GM19467 (cell line): ENCODE results near the gene EFCAB12.
"Not testable (repeated sequence)": the region's sequence is repeated elsewhere in the genome, so short reads cannot be mapped to it uniquely, and the experiment has no call there.

Experiments used
- ATAC-seq: cut with Tn5 transposase; IDR thresholded peaks from one replicate; pipeline ENCODE4 v1.9.1; 2021; ENCODE audit warnings: mild to moderate bottlenecking, moderate library complexity; ENCODE audit not compliant: unreplicated experiment

Gene EFCAB12

DNA sequence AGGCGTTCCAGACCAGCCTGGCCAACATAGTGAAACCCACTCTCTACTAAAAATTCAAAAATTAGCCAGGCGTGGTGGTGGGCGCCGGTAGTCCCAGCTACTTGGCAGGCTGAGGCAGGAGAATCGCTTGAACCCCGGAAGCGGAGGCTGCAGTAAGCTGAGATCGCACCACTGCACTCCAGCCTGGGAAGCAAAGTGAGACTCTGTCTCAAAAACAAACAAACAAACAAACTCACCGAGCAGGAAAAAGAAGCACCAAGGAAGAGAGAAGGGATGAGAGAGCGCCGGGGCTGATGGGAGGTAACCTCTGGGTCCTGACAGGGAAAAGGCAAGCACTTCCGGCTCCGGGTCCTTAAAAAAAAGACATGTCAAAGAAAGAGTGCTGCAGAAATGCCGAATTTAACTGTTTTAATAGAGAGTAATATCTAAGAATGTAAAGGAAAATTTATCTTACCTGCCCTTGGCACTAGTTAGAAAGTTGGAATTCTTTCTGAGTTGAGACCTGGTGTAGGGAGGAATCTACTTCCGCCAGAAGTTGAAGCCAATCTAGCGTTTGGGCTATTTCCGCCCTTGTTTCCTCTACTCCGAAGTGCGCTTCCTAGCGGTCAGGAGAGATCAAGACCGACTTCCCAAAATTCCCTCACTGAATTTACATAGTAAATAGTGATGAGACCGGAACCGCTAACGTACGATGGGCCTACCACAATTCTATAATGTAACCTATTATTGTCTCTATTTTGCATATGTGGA, 29.1 kb downstream of the EFCAB12 start:
- ATAC-seq: peak; percentile 80

DNA sequence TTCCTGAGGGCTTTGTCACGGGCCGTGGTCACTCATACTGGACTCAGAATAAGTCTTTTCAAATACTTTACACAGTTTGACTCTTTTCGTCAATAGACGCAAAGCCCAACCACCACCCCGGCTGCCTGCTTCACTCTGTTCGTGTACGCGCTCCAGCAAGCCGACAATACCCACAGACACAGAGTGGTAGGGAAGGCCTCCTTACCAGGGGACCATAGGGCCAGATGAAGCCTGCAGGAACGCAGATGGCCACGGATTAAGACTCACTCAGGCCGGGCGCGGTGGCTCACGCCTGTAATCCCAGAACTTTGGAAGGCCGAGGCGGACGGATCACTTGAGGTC, 29.7 kb downstream of the EFCAB12 start:
- ATAC-seq: peak; percentile 27

DNA sequence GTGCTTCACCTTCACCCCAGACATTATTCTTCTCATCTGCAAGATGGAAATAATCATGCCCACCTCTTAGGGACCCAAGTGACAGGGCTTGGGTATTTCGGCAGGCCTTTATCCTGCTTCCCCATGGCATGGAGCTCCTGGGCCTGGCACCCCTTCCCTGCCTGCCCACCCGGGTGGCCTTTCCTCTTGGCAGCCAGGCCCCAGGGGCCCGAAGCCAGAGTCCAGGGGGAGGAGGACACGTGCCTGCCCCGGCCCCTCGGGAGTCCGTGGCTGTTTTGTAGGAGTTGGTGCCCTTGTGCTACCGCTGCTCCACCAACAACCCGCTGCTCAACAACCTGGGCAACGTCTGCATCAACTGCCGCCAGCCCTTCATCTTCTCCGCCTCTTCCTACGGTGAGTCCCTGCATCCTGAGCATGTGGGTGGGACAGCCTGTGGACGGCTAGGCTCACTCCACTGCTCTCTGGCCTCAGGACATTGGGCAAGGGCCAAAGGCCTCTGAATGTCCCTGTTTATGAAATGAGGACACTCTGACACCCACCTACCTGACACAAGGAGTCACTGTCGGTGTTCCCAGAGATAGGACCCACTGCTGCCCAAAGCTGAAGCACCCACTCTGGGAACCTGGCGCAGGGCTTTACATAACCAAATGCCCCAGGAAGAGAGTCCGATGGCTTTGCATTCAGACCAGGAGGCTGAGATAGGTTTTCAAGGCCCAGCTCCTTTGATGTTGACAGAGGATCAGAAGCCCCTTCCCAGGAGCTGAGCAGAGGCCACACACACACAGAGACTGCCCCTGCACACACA, 34.5 kb downstream of the EFCAB12 start:
- not testable (repeated sequence) for ATAC-seq

- no peak for ATAC-seq
Observed at GRCh38 chr3:129393271-129393670, 35.2 kb downstream of the EFCAB12 start.

DNA sequence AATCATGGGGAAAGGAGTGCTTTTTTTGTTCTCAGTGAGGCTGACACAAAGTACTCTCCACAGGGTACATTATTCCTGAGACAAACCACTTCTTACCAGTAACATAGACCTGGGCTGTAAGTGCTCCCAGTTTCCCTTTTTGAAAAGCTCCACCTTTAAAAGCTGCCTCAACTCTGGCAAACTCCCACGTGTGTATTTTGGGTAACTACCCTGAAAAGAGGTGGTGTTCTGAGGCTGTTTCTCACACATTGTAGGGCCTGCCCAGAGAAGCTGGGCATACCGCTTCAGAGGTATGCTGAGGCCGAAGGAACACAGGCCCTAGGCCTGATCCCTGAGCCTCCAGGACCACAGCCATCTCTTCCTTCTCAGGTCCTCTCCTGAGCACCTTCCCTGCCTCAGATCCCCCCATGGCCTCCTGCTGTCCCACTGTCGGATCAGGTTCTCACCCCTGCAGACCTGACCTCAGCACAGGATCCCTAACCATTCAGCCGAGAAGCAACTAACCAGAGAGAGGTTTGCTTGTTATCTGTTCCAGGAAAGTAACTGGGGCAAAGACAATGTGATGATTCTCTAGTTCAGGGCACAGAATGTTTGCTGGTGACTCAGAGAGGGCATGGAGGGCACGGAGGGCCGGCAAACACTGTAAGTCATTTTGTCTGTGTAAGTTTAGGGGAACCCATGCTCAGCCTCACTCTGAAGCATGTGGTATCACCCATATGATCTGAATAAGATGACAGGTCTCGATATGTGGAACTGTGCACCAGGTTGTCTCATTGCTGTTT, 36.1 kb downstream of the EFCAB12 start:
- ATAC-seq: not testable (repeated sequence)

DNA sequence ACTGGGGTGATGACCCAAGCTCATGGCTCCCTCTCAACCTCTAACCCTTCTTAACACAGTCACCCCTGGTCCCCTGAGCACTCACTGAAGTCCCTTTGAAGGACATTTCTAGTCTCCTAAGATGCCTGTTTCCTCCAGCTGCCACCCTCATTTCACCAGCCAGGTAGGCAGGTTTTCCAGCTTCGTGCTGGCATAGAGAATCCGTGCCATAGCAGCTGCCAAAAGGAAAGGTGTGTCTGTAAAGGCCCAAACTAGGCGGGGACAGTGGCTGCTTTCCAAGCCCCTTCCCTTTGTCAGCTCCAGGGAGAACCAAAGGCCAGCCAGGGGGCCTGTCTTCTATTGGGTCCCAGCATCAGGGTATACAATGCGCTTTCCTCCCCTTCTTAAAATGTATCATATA, 36.9 kb downstream of the EFCAB12 start:
- ATAC-seq: not testable (repeated sequence)

- ATAC-seq: no peak
Observed at GRCh38 chr3:129389572-129389937, 38.9 kb downstream of the EFCAB12 start.

DNA sequence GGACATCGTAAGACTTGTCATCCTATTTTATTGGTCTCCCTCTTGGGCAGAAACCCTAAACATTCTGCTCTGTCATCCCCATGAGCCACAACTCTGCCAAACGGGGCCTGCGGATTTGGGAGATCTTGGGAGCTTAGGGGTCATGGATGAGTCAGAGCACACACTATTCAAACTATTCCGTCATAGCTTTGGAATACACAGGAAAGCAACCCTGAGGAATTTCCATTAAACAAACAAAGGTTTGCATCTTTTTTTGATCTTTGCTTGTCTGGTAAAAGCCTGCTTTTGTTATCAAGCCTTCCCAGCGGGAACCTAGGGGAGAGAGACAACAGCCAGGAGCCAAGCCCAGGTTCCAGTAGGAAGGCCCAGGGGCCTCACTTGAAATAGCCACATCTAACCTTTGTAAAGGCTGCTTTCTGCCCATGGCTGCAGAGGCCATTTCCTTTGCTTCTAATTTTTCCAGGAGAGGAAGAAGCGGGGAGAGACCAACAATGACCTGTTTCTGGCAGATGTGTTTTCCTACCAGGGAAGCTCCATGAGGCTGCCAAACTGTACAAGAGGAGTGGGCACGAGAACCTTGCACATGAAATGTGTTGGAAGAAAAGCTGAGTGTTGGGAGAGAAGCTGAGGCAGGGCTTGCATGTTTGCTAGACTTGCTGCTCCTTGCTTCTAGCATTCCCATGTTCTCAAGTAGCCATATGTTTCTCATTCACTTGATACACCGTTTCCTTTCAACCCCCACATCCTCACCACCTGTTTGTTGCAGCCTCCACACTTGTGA, 39.5 kb downstream of the EFCAB12 start:
- ATAC-seq: not testable (repeated sequence)

DNA sequence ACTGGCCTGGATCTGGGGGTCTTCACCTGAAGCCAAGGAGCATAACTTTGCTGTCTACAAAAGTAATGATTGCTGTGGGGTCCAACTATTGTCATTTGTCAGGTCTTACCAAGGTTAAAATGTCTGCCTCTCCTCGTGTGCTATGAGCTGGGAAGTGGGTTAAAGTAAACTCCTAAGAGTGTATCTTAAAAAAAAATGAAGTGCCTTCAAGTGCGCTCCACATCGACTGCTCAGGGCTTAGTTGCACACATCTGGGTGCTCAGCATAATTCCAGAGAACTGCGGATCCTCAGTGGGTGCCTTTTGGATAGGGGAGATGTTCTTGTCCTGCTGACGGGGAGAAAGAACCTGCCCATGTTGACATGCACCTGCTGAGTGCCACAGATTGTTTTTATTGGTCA, 40.9 kb downstream of the EFCAB12 start:
- no peak for ATAC-seq

DNA sequence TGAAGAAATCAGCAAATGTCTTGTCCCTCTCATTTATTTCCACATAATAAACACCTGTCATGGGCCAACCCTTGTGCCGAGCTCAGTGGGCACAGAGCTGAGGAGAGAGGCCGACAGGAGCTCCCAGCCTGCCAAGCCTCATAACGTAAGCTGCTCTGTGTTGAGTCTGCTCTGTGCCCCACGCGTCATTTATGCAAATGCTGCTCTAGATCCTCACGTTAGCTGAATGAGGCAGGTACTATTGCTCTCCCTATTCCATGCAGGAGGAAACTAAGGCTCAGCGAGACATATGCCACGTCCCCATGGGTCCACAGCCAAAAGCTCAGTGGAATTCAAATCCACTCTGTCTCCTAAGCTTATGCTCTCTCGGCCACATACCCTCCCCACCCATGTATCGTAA, 41.5 kb downstream of the EFCAB12 start:
- ATAC-seq: no peak

DNA sequence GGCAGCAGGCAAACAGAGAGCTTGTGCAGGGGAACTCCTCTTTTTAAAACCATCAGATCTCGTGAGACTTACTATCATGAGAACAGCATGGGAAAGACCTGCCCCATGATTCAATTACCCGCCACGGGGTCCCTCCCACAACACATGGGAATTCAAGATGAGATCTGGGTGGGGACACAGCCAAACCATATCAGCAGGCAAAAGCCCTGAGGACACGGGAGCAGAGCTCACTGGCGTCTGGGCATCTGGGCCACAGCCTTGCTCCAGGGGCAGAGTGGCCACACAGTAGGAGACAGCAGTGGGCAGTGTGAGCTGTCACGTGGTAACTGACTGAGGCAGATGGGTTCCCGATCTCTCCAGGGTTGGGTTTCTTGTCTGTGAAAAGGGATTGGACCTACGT, 42.9 kb downstream of the EFCAB12 start:
- not testable (repeated sequence) for ATAC-seq

DNA sequence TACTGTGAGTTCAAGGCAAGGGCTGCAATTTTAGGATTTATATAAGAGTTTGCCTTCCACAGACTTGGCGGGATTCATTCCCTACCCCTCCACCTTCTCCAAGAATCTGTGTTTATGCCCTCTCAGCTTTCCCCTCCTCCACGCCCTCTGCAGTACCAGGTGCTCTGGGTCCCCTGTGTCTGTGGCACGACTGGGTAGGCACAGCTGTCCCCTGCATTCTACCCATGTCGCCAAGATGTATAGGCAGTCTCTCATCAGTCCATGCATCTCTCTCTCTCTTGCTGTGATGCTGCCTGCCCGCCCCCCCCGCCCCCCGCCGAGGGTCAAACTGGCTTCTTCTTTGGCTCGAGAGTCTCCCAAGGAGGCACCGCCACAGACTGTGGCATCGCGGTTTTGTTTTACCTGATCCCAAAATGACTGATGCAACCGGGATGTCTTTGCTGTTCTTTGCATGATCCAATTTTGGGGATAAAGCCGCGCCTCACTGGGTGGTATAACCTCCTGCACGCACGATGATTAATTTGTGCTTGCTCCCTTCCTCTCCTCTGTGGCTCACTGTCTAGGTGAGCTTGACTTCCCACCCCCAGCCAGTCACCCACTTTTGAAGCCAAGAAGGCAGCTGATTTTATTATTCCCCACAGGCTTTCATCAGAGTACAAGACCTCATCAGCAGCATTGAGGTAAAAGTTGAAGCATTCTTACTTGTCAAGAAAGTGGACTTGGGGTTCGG, 43.7 kb downstream of the EFCAB12 start:
- no peak for ATAC-seq

DNA sequence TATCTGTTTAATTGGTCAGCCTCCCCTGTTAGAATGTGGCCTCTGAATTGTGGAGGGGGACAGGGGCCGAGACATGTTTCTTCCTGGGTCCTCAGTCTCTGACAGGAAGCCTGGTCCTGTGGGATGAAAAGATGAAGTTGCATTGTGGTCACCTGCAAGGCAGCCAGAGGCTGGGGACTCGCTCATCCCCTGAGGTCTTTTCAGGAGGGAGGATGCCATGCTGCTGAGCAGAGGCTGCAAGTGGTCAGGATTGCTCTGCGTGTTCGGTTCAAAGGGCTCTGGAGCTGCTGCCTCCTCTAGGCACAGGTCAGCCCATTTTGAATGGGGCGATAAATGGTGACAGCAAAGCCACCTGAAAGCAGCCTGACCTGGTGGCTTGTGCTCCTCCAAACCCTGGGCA, 44.3 kb downstream of the EFCAB12 start:
- ATAC-seq: not testable (repeated sequence)

GRCh38 chr3:129383292-129383860, 45.1 kb downstream of the EFCAB12 start:
- ATAC-seq: peak; percentile 76

DNA sequence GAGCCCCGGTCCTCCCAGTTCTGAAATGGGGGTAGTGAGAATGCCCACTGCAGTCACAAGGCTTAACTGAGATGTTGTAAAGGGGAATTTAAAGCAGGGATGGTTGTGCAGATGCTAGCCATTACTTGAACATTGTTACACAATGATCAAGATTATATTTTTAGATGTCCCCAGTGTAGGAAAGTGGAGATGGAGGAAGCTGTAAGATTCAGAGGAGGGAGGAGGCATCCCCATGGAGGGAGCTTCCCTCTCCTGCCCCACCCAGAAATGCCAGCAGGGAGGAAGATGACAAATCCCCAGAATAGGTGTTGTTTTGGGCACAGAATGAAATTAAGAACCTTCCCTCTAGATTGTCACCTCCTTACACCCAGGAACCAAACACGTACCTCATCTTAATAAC, 46.1 kb downstream of the EFCAB12 start:
- ATAC-seq: no peak

GRCh38 chr3:129379582-129380358, 48.7 kb downstream of the EFCAB12 start:
- ATAC-seq: no peak

- ATAC-seq: no peak
Observed at GRCh38 chr3:129378949-129379348, 49.5 kb downstream of the EFCAB12 start.

- ATAC-seq: no peak
Observed at GRCh38 chr3:129377615-129378014, 50.8 kb downstream of the EFCAB12 start.

GRCh38 chr3:129375099-129375498, 53.3 kb downstream of the EFCAB12 start:
- ATAC-seq: no peak
